ENCODE results near the gene COL4A2. TPM values are rescaled to one million over a fixed set of nuclear protein-coding genes. Genes with fewer than 3 reads are reported as not detected.

COL4A2 gene
- total and polyA plus RNA-seq, 12 donors: 70.9 to 1,589 (median 171) TPM

- Histone ChIP-seq H3K4me1 (replicated peaks in 1 of 2) (peaks cover 11 to 52% of the 10 kb centered on the region in 2 donors), H3K27me3 (no peaks in the 10 kb centered on the region), H3K36me3 (replicated peaks in 1 of 2) (no peaks in the 10 kb centered on the region), H3K4me3 (no peak overlapping the region), H3K27ac (peak overlapping the region in 3 of 5 donors; percentile 50 to 93 (median 80)), H3K9me3 (replicated peaks in 1 of 3) (no peaks in the 10 kb centered on the region)
- intact Hi-C loops (cut with DNase I): loop anchor here (5.0 kb wide), 2 partner anchors 181 to 191 kb away; no protein-coding TSS in a partner anchor
- DNase-seq: peak in 1 of 7 donors; percentile 49
- WGBS, 4 donors: 62 to 90% (median 74%) methylated on average over 2 to 6 of the region's 6 CpGs
- TF ChIP-seq CTCF (IDR thresholded peaks at IDR 0.05) (no peak), POLR2A (IDR thresholded peaks at IDR 0.05) (no peak)
Observed at GRCh38 chr13:110413676-110414040, 106.6 kb downstream of the COL4A2 start.

GRCh38 chr13:110414283-110414682, 107.2 kb downstream of the COL4A2 start:
- Histone ChIP-seq H3K36me3 (replicated peaks in 1 of 2) (no peaks in the 10 kb centered on the region), H3K4me3 (no peak overlapping the region), H3K4me1 (replicated peaks in 1 of 2) (peaks cover 11 to 52% of the 10 kb centered on the region in 2 donors), H3K27me3 (no peaks in the 10 kb centered on the region), H3K9me3 (replicated peaks in 1 of 3) (no peaks in the 10 kb centered on the region), H3K27ac (peak overlapping the region in 2 of 5 donors; percentile 47 to 80)
- DNase-seq: peak in 1 of 7 donors; percentile 49
- no peak for TF ChIP-seq CTCF (IDR thresholded peaks at IDR 0.05)
- no peak for TF ChIP-seq POLR2A (IDR thresholded peaks at IDR 0.05)
- 84 to 87% (median 87%) methylated on average over 7 of the region's 7 CpGs for WGBS, 4 donors
- intact Hi-C loops (cut with DNase I): loop anchor here (5.0 kb wide), 2 partner anchors 182 to 192 kb away; no protein-coding TSS in a partner anchor

- TF ChIP-seq CTCF (IDR thresholded peaks at IDR 0.05) (no peak), POLR2A (IDR thresholded peaks at IDR 0.05) (no peak)
- Histone ChIP-seq H3K36me3 (replicated peaks in 1 of 2) (no peaks in the 10 kb centered on the region), H3K4me1 (replicated peaks in 1 of 2) (peaks cover 11 to 52% of the 10 kb centered on the region in 2 donors), H3K27ac (peak overlapping the region in 1 of 5 donors; percentile 47), H3K27me3 (no peaks in the 10 kb centered on the region), H3K9me3 (replicated peaks in 1 of 3) (no peaks in the 10 kb centered on the region), H3K4me3 (no peak overlapping the region)
- no peak for DNase-seq
- WGBS, 4 donors: 88 to 95% (median 89%) methylated on average over 2 of the region's 2 CpGs
- intact Hi-C loops (cut with DNase I): loop anchor here (5.0 kb wide), 2 partner anchors 183 to 193 kb away; no protein-coding TSS in a partner anchor
Observed at GRCh38 chr13:110414931-110415330, 107.8 kb downstream of the COL4A2 start.

- H3K9me3 ChIP-seq (replicated peaks in 1 of 3): no peaks in the 10 kb centered on the region
- peak overlapping the region in 4 of 5 donors; percentile 15 to 88 (median 78) for H3K27ac ChIP-seq
- no peaks in the 10 kb centered on the region for H3K27me3 ChIP-seq
- peaks cover 11 to 52% of the 10 kb centered on the region in 2 donors for H3K4me1 ChIP-seq (replicated peaks in 1 of 2)
- no peak for TF ChIP-seq POLR2A (IDR thresholded peaks at IDR 0.05)
- TF ChIP-seq CTCF (IDR thresholded peaks at IDR 0.05): no peak
- peak in 5 of 7 donors; percentile 26 to 68 (median 51) for DNase-seq
- 79 to 83% (median 81%) methylated on average over 8 of the region's 8 CpGs for WGBS, 4 donors
- no peak overlapping the region for H3K4me3 ChIP-seq
- intact Hi-C loops (cut with DNase I): no loop called here
- H3K36me3 ChIP-seq (replicated peaks in 1 of 2): no peaks in the 10 kb centered on the region
Observed at GRCh38 chr13:110415669-110416068, 108.6 kb downstream of the COL4A2 start.
